Activated T-cell treated with anti-CD3 and anti-CD28 coated beads, Interleukin-2, amount 50 U/mL, for 4 hours (primary cell): ENCODE measurements around the gene RUNX1. TPM values are rescaled to one million over a fixed set of nuclear protein-coding genes. Genes with fewer than 3 reads are reported as not detected.

ENCODE experiments used
- ATAC-seq, 2 donors: fragments of 200-7000 bp; cut with Tn5 transposase; one replicate each; pipeline ENCODE4 v1.10.0; 2021
- DNase-seq: peaks from one replicate; pipeline ENCODE4 v3.0.0-alpha.2; 2020
- H3K27me3 Mint-ChIP-seq: one replicate; pipeline ENCODE4 v1.8.0; 2021; ENCODE audit warnings: low read depth, mixed read lengths
- H3K36me3 Mint-ChIP-seq: one replicate; pipeline ENCODE4 v1.8.0; 2022; ENCODE audit warnings: mixed read lengths; ENCODE audit not compliant: insufficient read depth
- H3K4me1 Mint-ChIP-seq: one replicate; pipeline ENCODE4 v1.8.0; 2021; ENCODE audit warnings: low read depth, mixed read lengths
- H3K4me3 Mint-ChIP-seq: one replicate; pipeline ENCODE4 v1.8.0; 2021; ENCODE audit warnings: mild to moderate bottlenecking, moderate library complexity, mixed read lengths
- H3K9me3 Mint-ChIP-seq: one replicate; pipeline ENCODE4 v1.8.0; 2021; ENCODE audit warnings: mixed read lengths
- total RNA-seq, 3 donors: library from RNA; stranded (reverse); gene quantifications; one replicate each; pipeline ENCODE4 v1.2.1, GENCODE V29; 2021

Gene RUNX1
- total RNA-seq, 3 donors from 2014 or later = 91.6 to 116 (median 99.9) TPM

GRCh38 chr21:34818662-34819158 is 230.4 kb downstream of the RUNX1 start:
- ATAC-seq (no peak), DNase-seq (no peak)
- Mint-ChIP-seq H3K9me3 (no peaks in the 10 kb centered on the region), H3K4me1 (peaks cover 50% of the 10 kb centered on the region), H3K36me3 (peaks cover 59% of the 10 kb centered on the region), H3K4me3 (no peak overlapping the region), H3K27me3 (no peaks in the 10 kb centered on the region)

DNA sequence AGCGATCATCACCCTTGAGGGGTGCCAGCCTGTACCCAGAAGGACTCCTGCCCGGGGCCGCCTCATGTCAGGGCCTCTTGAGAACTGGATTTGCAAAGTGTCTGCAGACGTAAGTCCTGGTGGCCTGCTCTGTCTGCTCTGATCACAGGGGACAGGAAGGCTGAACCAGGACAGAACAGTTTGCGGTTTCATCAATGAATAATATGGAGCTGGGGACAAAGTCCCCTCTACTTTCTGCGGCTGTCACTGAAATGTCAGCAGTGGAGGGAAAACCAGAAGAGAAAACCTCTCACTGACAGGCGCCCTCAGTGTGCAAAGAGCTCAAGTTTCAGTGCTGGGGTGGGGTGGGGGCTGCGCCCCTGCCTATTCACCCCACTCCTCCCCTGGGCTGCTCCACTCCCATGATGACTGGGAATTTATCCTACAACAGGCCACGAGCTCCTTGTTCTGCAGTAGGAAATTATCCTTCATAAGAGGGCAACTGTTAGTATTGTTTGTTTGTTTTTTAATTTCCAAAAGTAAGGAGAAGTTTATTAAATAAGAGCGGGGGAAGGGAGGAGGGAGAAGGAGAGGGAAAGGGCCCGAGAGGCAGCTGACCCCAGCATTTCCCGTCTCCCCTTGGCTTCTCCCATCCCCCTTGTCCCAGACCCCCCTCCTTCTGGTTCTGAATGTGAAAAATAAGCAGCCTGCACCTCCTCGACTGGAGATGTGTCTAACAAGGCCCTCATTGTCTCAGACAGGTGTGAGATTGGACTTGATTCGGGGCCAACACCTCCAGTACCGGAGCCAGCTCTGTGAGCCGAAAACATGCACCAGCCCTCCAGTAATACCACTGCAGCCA is 231.1 kb downstream of the RUNX1 start:
- Mint-ChIP-seq H3K27me3 (no peaks in the 10 kb centered on the region), H3K9me3 (no peaks in the 10 kb centered on the region), H3K36me3 (peaks cover 57% of the 10 kb centered on the region), H3K4me3 (no peak overlapping the region), H3K4me1 (peaks cover 55% of the 10 kb centered on the region)
- ATAC-seq (no peak), DNase-seq (no peak)

DNA sequence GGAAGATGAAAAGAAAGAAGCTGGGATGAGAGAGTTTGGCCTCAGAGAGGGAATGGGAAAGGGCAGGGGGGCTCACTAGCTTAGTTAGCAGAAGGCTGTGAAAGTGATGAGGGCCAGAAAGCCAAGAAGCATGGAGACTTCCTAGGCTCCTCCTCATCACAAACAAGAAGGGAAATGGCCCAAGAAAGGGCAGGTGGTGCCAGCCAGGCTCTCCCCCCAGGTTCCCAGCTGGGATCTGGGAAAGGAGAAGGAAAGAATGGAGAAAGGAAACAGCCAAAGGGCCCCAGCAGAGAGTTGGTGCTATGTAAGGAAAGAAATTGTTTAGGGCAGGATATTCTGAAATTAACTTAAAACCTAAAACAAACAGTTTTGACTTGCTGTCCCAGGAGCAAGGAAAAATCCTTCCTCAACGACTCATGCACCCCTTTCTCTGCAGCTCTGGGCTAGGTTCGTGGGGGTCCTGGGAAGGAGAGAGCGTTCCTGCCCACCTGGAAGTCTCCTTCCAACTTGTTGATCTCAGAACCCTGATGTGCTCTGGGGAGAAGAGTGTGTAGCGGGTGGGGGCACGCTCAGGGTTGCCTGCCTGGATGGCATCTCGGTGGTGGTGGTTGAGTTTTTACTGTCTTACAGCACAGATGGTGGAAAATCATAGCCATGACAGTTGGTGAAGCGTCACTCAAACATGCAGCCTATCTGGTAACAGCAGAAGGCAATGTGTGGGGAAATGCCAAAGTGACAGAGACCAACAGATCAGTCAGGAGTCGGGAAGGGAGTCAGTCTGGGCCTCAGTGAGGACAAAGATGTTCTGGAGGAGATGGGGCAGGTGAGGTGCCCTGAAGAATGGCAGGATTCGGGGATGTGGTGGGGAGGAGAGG is 233.0 kb downstream of the RUNX1 start:
- Mint-ChIP-seq H3K36me3 (peaks cover 50% of the 10 kb centered on the region), H3K4me1 (peaks cover 68% of the 10 kb centered on the region), H3K9me3 (no peaks in the 10 kb centered on the region), H3K4me3 (no peak overlapping the region), H3K27me3 (no peaks in the 10 kb centered on the region)
- ATAC-seq = no peak
- no peak for DNase-seq

DNA sequence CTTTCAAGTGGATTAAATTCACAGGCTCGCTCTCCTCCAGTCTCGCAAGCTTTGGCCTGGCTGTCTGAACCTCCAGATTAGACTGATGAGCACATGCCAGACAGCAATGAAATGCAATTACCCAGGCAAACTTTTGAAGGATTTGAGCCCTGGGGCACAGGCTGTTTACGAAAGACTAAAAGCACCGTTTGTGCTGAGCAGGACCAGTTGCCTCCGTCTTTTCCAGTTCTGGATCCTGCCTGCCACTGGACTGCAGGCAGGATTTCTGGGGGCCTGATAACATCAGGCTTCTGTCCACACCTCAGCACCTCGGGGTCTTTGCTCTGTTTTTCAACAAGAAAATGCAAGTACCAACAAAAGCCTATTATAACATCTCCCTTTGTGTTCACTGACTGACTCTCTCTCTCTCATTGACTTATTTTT is 234.6 kb downstream of the RUNX1 start:
- ATAC-seq (no peak), DNase-seq (no peak)
- Mint-ChIP-seq H3K9me3 (no peaks in the 10 kb centered on the region), H3K36me3 (peaks cover 53% of the 10 kb centered on the region), H3K27me3 (no peaks in the 10 kb centered on the region), H3K4me1 (peaks cover 82% of the 10 kb centered on the region), H3K4me3 (no peak overlapping the region)

DNA sequence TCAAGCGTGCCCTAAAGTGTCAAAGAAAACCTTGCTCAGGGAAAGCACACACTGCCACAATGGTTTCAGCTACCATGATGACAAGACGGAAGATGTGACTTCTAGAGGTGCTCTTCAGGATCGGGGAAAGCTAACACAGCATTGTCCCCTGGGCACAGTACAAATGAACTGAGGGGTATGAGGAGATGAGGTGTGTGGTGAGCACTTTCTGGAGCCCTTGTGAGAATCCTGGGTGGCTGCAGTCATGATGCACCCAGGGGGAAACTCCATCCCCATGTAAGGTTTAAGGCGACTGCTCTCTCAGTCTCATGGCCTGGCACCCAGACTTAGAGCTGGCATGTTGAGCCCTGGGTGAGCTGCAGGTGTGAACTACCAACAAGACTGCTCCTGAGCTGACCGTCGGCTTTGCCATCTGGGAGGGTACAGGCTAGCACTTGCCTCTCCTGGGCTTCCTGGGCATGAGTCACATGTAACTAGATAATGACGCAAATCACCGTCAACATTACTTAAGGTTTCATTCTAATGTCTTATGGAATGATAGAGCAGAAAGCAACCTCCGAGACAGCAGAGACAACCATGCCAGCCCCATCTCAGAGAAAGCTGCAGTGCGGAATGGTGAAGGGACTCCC is 235.7 kb downstream of the RUNX1 start:
- ATAC-seq (no peak), DNase-seq (no peak)
- peaks cover 87% of the 10 kb centered on the region for H3K4me1 Mint-ChIP-seq
- peaks cover 54% of the 10 kb centered on the region for H3K36me3 Mint-ChIP-seq
- no peaks in the 10 kb centered on the region for H3K9me3 Mint-ChIP-seq
- H3K27me3 Mint-ChIP-seq = no peaks in the 10 kb centered on the region
- no peak overlapping the region for H3K4me3 Mint-ChIP-seq

- no peak for ATAC-seq
- H3K4me3 Mint-ChIP-seq = no peak overlapping the region
- H3K9me3 Mint-ChIP-seq = no peaks in the 10 kb centered on the region
- H3K27me3 Mint-ChIP-seq = no peaks in the 10 kb centered on the region
- DNase-seq = no peak
- peaks cover 89% of the 10 kb centered on the region for H3K4me1 Mint-ChIP-seq
- H3K36me3 Mint-ChIP-seq = peaks cover 49% of the 10 kb centered on the region
These were observed 236.4 kb downstream of the RUNX1 start for GRCh38 chr21:34812504-34813265.

GRCh38 chr21:34811368-34811767 is 237.7 kb downstream of the RUNX1 start:
- ATAC-seq (no peak), DNase-seq (no peak)
- Mint-ChIP-seq H3K27me3 (no peaks in the 10 kb centered on the region), H3K36me3 (peaks cover 48% of the 10 kb centered on the region), H3K4me1 (peaks cover 94% of the 10 kb centered on the region), H3K9me3 (no peaks in the 10 kb centered on the region), H3K4me3 (no peak overlapping the region)

GRCh38 chr21:34810786-34811185 is 238.3 kb downstream of the RUNX1 start:
- DNase-seq = no peak
- H3K4me1 Mint-ChIP-seq = peaks cover 95% of the 10 kb centered on the region
- no peaks in the 10 kb centered on the region for H3K27me3 Mint-ChIP-seq
- no peak for ATAC-seq
- H3K9me3 Mint-ChIP-seq = no peaks in the 10 kb centered on the region
- peaks cover 46% of the 10 kb centered on the region for H3K36me3 Mint-ChIP-seq
- H3K4me3 Mint-ChIP-seq = no peak overlapping the region

GRCh38 chr21:34809822-34810221 is 239.3 kb downstream of the RUNX1 start:
- H3K4me3 Mint-ChIP-seq = no peak overlapping the region

GRCh38 chr21:34808569-34809204 is 240.4 kb downstream of the RUNX1 start:
- no peak for DNase-seq
- Mint-ChIP-seq H3K9me3 (no peaks in the 10 kb centered on the region), H3K27me3 (no peaks in the 10 kb centered on the region), H3K4me3 (peak overlapping the region; percentile 45), H3K36me3 (peaks cover 47% of the 10 kb centered on the region), H3K4me1 (peaks cover 97% of the 10 kb centered on the region)
- no peak for ATAC-seq

More at GRCh38 chr21:34809822-34810221, 239.3 kb downstream of the RUNX1 start:
- ATAC-seq (no peak), DNase-seq (no peak)
- peaks cover 46% of the 10 kb centered on the region for H3K36me3 Mint-ChIP-seq
- no peaks in the 10 kb centered on the region for H3K27me3 Mint-ChIP-seq
- peaks cover 95% of the 10 kb centered on the region for H3K4me1 Mint-ChIP-seq
- H3K9me3 Mint-ChIP-seq = no peaks in the 10 kb centered on the region

DNA sequence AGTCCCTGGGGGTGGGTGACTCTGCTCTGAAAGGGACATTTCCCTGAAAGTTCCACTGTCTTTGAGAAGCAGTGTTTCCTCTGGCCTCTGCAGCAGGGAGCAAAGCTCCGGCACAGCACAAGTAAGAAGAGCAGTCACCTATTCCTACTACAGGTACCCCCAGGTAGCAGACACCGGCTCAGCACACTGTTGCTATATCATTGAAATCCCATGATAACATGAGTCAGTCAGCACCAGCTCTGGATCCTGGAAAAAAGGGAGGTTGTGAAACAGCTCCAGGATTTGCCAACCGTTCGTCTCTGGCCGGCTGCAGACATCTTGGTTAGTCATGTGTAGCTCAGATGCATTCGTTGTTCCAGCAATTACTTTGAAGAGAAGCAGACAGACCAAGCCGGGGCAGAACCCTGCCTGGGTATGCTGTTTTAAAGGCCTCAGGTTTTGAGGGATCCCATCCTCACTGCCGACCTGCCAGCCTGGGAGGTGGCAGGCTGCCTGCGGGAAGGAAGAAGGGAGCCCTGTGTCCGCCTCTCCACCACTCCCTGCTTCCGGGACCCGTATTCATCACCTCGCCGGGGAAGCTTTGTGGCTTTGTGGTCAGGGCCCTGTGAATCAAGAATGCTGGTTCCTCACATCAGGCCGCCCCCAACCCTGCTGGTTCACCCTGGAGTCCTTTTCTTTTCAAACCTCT is 241.1 kb downstream of the RUNX1 start:
- peak overlapping the region; percentile 45 for H3K4me3 Mint-ChIP-seq
- H3K4me1 Mint-ChIP-seq = peaks cover 91% of the 10 kb centered on the region
- no peaks in the 10 kb centered on the region for H3K9me3 Mint-ChIP-seq
- peak; percentile 66 to 68 for ATAC-seq
- peaks cover 45% of the 10 kb centered on the region for H3K36me3 Mint-ChIP-seq
- peak; percentile 41 for DNase-seq
- no peaks in the 10 kb centered on the region for H3K27me3 Mint-ChIP-seq

DNA sequence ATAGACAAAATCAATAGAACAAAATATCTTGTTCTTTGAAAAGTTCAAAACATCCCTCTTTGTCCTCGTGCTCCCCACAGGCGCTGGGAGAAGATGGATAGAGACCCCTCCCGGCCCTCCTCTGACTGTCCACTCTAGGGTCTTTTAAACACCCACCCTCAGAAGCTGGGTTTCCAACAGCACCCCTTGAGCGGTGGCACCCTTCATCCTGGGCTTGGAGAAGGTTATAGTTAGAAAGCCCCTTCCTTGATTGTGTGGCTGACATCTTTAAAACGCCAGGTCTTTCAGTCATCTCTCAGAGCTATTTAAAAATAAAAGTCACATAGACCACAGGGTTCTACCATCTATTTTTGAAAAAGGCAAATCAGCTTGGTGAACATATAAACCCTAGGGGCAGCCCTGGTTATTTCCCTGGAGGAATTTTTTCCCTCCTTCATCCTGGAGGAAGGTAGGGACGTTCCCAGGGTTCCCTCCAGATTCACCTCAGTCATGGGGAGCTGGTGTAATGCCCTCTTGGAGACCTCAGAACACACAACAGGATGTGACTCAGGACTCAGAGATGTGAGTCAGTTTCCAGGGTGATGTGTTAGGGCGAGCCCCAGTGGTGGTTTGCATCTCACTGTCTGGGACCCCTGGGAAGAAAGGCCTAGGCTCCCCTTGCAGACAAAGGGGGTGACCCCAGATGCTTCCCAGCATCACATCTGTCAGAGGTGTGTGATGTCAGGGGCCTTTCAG is 241.8 kb downstream of the RUNX1 start:
- Mint-ChIP-seq H3K4me1 (peaks cover 91% of the 10 kb centered on the region), H3K36me3 (peaks cover 46% of the 10 kb centered on the region), H3K27me3 (no peaks in the 10 kb centered on the region), H3K4me3 (peak overlapping the region; percentile 45), H3K9me3 (no peaks in the 10 kb centered on the region)
- DNase-seq = peak; percentile 60
- peak; percentile 91 to 93 for ATAC-seq
